HEK293T (cell line): ENCODE data around the gene OR4P4.

Experiments used
- ARNT ChIP-seq: fragments of 450-650 bp; IDR thresholded peaks from 2 replicates; pipeline ENCODE4 v1.6.1; 2017; ENCODE audit warnings: mild to moderate bottlenecking
- BHLHE40 ChIP-seq: fragments of 450-650 bp; IDR thresholded peaks from 2 replicates; pipeline ENCODE4 v1.6.1; 2016; ENCODE audit warnings: mild to moderate bottlenecking, moderate library complexity, borderline replicate concordance
- CTBP1 ChIP-seq: fragments of 450-650 bp; IDR thresholded peaks from 2 replicates; pipeline ENCODE4 v1.6.1; 2016; ENCODE audit warnings: borderline replicate concordance
- ELF4 ChIP-seq: fragments of 450-650 bp; IDR thresholded peaks from 2 replicates; pipeline ENCODE4 v1.6.1; 2017; ENCODE audit warnings: antibody characterized with exemption
- FOXA1 ChIP-seq: fragments of 450-650 bp; IDR thresholded peaks from 2 replicates; pipeline ENCODE4 v1.6.1; 2016; ENCODE audit warnings: mild to moderate bottlenecking
- FOXK2 ChIP-seq: fragments of 450-650 bp; IDR thresholded peaks from 2 replicates; pipeline ENCODE4 v1.6.1; 2016; ENCODE audit warnings: mild to moderate bottlenecking
- FOXM1 ChIP-seq: fragments of 450-650 bp; IDR thresholded peaks from 2 replicates; pipeline ENCODE4 v1.6.1; 2017; ENCODE audit warnings: mild to moderate bottlenecking, borderline replicate concordance
- L3MBTL2 ChIP-seq: fragments of 450-650 bp; conservative IDR thresholded peaks from 2 replicates; pipeline ENCODE4 v1.6.1; 2016; ENCODE audit warnings: mild to moderate bottlenecking
- LEF1 ChIP-seq: fragments of 450-650 bp; IDR thresholded peaks from 2 replicates; pipeline ENCODE4 v1.6.1; 2017; ENCODE audit warnings: mild to moderate bottlenecking, borderline replicate concordance
- SP1 ChIP-seq: fragments of 450-650 bp; IDR thresholded peaks from 2 replicates; pipeline ENCODE4 v1.6.1; 2017
- SUZ12 ChIP-seq: fragments of 450-650 bp; IDR thresholded peaks from 2 replicates; pipeline ENCODE4 v1.6.1; 2016; ENCODE audit warnings: mild to moderate bottlenecking
- TARDBP ChIP-seq: fragments of 450-650 bp; IDR thresholded peaks from 2 replicates; pipeline ENCODE4 v1.6.1; 2016
- ZNF384 ChIP-seq: fragments of 450-650 bp; IDR thresholded peaks from 2 replicates; pipeline ENCODE4 v1.6.1; 2016
- TF ChIP-seq, protein P1 (sequence below): fragments of 450-650 bp; IDR thresholded peaks from 2 replicates; pipeline ENCODE4 v1.6.1; 2016

DNA sequence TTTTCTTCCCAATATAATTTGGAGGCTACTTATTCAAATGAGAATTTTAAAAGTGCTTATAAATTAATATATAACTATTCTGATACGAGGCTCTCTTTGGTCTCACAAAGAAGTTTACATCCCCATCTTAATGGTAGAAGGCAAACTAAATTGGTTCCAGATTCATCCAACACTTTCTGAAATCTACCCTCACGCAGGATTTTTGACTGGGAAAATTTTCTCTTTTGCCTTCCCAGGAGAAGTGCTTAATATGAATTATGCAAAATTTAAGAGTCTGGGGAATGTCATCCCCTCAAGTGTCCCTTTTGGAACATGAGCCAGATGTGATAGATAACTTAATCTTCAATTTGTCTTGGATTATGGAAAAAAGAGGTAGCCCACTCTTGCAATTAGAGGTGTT lies 27.4 kb upstream of the OR4P4 start, which contains the start of gene OR4C11:
- TF ChIP-seq LEF1 = no peak
- no peak for TF ChIP-seq SUZ12
- TF ChIP-seq ELF4 = no peak
- TF ChIP-seq FOXM1 = no peak
- no peak for TF ChIP-seq FOXA1
- no peak for TF ChIP-seq L3MBTL2
- TF ChIP-seq CTBP1 = no peak
- no peak for TF ChIP-seq BHLHE40
- TF ChIP-seq FOXK2 = no peak
- TF ChIP-seq TARDBP = no peak
- TF ChIP-seq SP1 = no peak
- no peak for TF ChIP-seq ZNF384
- TF ChIP-seq ARNT = no peak
- TF ChIP-seq, protein P1, sequence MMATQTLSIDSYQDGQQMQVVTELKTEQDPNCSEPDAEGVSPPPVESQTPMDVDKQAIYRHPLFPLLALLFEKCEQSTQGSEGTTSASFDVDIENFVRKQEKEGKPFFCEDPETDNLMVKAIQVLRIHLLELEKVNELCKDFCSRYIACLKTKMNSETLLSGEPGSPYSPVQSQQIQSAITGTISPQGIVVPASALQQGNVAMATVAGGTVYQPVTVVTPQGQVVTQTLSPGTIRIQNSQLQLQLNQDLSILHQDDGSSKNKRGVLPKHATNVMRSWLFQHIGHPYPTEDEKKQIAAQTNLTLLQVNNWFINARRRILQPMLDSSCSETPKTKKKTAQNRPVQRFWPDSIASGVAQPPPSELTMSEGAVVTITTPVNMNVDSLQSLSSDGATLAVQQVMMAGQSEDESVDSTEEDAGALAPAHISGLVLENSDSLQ = no peak
